ENCODE measurements around the gene DGKB.

- no peak for TF ChIP-seq CTCF (IDR thresholded peaks at IDR 0.05)
- no peak for TF ChIP-seq EP300 (IDR thresholded peaks at IDR 0.05)
These were observed 577.8 kb downstream of the DGKB start for GRCh38 chr7:14324767-14325166.
